22Rv1 (cell line): ENCODE measurements around the gene CDK14.

ENCODE experiments used
- ZFX ChIP-seq: fragments of 450-650 bp; IDR thresholded peaks from 2 replicates; pipeline ENCODE4 v1.6.1; 2017; ENCODE audit warnings: antibody characterized with exemption, borderline replicate concordance
- TF ChIP-seq, protein P1 (sequence below): fragments of 450-650 bp; IDR thresholded peaks from 2 replicates; pipeline ENCODE4 v1.5.1; 2017; ENCODE audit warnings: mild to moderate bottlenecking

DNA sequence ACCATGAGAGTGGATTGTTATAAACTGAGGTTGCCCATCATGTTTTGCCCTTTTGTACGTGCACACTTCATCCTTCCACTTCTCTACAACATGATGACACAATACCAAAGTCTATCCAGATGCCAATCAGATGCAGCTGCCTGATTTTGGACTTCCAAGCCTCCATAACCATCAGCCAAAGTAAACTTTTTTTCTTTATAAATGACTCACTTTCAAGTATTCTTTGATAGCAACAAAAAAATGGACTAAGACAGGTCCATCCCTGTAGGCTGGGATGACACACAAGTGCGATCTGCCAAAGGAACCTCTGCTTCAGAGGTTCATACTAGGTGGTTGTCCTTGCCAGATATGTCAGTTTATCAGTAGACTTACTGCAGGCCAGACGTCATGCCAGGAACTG is 347.9 kb downstream of the CDK14 start:
- TF ChIP-seq, protein P1, sequence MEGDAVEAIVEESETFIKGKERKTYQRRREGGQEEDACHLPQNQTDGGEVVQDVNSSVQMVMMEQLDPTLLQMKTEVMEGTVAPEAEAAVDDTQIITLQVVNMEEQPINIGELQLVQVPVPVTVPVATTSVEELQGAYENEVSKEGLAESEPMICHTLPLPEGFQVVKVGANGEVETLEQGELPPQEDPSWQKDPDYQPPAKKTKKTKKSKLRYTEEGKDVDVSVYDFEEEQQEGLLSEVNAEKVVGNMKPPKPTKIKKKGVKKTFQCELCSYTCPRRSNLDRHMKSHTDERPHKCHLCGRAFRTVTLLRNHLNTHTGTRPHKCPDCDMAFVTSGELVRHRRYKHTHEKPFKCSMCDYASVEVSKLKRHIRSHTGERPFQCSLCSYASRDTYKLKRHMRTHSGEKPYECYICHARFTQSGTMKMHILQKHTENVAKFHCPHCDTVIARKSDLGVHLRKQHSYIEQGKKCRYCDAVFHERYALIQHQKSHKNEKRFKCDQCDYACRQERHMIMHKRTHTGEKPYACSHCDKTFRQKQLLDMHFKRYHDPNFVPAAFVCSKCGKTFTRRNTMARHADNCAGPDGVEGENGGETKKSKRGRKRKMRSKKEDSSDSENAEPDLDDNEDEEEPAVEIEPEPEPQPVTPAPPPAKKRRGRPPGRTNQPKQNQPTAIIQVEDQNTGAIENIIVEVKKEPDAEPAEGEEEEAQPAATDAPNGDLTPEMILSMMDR: no peak
- TF ChIP-seq ZFX: no peak
